H7 (cell line): ENCODE measurements around the gene S100A6. TPM values are rescaled to one million over a fixed set of nuclear protein-coding genes. Genes with fewer than 3 reads are reported as not detected.
"Not testable (repeated sequence)": the region's sequence is repeated elsewhere in the genome, so short reads cannot be mapped to it uniquely, and the experiment has no call there.

Experiments used
- DNase-seq: peaks from one replicate; pipeline ENCODE4 v3.0.0; 2012
- H3K27me3 ChIP-seq: 2 replicates; pipeline ENCODE4 v1.6.0; 2011; ENCODE audit warnings: mild to moderate bottlenecking, low read length; ENCODE audit not compliant: control insufficient read depth, insufficient read depth
- H3K36me3 ChIP-seq: replicated peaks from 2 replicates; pipeline ENCODE4 v1.5.1; 2011; ENCODE audit warnings: low read length; ENCODE audit not compliant: control insufficient read depth, insufficient read depth
- H3K4me3 ChIP-seq: 2 replicates; pipeline ENCODE4 v1.5.1; 2011; ENCODE audit warnings: low read depth, mild to moderate bottlenecking, control low read depth, low read length, moderate library complexity; ENCODE audit not compliant: insufficient read depth
- total RNA-seq: library from RNA; depleted of rRNA; stranded (reverse); fragments of >200 nt; shearing (Covaris generic); gene quantifications from 2 replicates; pipeline ENCODE4 v1.2.3, GENCODE V29; 2014

Gene S100A6
- total RNA-seq, 1 experiment from 2014 or later, result 1.3 TPM

DNA sequence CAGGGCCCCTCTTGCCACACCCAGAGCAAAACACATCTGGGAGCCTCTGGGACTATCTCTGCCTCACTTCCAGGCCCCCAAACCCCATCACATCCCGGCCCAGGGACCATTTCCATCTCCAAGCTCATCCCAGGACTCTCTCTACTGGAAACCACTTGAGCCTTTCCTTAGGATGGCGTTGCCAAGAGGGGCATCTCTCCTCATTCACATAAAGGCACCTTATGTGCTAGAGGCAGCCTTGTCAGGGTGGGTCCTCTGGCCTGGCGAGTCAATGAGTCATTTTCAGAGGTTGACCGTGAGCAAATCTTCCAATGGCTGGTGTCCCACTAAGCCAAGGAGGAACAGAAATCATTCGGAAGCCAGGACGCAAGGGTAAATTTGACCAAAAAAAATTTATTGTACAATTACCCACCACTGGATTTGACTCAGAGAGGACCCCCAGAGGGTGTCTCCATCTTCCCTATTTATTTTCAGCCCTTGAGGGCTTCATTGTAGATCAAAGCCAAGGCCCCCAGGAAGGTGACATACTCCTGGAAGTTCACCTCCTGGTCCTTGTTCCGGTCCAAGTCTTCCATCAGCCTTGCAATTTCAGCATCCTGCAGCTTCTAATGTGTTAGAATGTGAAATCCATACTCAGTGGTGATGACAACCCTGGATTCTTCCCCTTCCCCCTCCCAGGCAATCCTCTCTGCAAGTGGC is 1.4 kb downstream of the S100A6 start:
- no peak for DNase-seq
- peaks cover 3% of the 10 kb centered on the region; the same call in 1 of the 2 replicates for H3K27me3 ChIP-seq
- no peak overlapping the region for H3K4me3 ChIP-seq
- no peaks in the 10 kb centered on the region for H3K36me3 ChIP-seq

DNA sequence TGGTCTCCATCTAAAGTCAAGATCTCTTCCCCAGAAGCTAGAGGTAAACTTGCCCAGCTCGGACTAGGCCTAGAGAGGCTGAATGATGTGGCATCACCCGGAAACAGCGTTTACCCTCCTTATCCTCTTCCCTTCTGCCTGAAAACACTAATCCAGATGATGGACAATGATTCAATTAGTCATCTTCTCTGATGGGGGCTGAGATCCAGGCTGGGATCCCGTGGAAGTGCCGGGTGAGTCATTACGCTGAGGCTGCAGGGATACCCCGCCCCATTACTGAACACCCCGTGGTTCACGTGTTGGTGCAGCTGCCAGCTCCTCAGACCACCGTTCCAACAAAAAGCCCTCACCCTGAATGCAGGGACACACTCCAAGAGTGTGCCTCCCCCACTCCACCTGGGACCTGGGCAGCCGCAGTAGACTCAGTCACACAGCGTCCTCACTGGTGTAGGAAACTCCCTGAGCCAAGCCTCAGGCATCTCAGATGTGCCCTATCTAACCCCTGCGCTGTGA is 2.0 kb downstream of the S100A6 start:
- Histone ChIP-seq H3K36me3 (no peaks in the 10 kb centered on the region), H3K4me3 (no peak overlapping the region), H3K27me3 (peaks cover 3% of the 10 kb centered on the region; the same call in 1 of the 2 replicates)
- DNase-seq, result peak; percentile 31

DNA sequence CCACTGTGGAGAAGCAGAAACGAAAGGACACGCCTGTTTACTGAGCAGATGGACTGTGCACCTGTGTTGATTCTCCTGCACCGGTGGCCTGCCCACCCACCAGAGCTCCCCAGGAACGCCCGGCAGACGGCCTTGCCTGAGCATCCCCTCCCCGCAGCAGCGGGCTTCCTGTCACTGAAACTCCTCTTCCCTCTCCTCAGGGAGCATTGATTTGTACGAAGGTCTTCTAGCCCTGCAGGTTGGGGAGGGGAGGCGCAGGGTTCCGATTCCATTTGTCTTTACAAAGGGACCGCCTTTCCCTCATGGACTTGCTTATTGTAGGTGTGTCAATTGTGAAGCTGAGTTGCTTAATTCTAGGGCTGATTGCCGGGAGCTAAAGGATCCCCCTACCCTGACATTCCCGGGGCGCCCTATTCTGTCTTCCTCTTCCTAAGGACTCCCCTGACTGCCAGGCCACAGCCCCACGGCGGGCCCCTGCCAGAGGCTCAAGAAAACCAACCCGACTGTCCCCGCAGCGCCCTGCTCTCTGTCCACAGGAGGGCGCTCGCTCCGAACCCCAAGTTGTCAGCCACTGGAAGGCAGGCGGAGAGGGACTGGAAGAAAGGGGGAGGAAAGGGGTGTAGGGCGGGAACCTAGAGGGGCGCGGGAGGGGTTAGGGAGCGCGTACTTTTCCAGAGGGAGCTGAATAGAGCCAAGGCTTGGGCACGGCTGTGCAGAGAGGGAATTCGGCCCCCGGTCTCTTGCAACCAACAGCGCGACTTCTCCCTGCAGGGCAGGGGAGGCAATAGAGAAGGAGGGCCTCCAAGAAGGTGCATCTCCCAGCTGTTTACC is 2.8 kb downstream of the S100A6 start:
- H3K36me3 ChIP-seq, result no peaks in the 10 kb centered on the region
- peaks cover 3% of the 10 kb centered on the region; the same call in 1 of the 2 replicates for H3K27me3 ChIP-seq
- H3K4me3 ChIP-seq, result peak overlapping the region; percentile 36
- peak; percentile 95 for DNase-seq

DNA sequence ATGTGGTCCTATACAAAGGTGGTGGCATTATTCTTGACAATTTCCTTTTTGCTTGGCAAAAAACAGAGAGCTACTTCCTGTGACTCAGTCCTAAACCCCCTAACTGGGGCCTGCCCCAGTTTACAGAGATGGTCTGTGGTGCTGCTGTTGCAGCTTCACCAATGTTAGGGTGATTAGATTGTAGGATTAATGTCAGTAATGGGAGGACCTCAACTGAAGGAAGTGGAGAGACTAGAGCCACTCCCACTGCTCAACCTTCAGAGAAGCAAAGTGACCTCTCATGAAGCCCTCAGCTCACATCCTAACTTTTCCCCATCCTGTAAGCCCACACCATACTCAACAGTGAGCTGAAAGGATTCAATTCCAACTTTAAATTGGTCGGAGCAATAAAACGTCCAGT is 3.6 kb downstream of the S100A6 start:
- H3K27me3 ChIP-seq, result peaks cover 3% of the 10 kb centered on the region
- no peak overlapping the region for H3K4me3 ChIP-seq
- no peaks in the 10 kb centered on the region for H3K36me3 ChIP-seq
- peak; percentile 22 for DNase-seq

DNA sequence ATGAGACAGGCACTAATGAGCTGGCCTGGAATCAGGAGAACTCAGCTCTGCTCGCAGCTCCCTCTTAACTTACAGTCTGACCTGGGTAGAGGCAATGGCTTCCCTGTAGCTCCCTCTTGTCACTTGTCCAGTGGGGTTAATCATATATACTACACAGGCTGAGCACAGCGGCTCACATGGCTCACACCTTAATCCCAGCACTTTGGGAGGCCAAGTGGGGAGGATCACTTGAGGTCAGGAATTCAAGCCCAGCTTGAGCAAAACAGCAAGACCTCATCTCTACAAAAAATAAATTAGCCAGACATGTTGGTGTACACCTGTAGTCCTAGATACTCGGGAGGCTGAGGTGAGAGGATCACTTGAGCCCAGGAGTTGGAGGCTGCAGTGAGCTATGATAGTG is 4.2 kb downstream of the S100A6 start:
- Histone ChIP-seq H3K36me3 (no peaks in the 10 kb centered on the region), H3K27me3 (peaks cover 3% of the 10 kb centered on the region), H3K4me3 (no peak overlapping the region)
- DNase-seq, result no peak

DNA sequence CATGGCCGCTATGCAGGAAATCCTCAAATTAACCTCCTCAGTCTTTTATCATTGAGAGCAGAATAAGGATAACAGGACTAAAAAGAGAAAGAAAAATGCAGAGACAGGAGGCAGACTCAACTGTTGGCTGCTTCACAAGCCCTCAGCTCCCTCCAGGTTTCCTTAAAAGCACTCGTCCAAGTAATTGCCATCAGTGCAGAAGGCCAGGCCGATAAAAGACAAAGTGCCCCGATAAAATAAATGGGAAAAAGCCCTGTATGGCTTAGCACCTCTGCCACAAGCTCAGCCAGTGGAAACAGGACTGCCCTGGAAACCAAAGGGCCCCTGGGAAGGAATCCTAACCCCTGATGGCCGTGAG is 8.1 kb downstream of the S100A6 start:
- Histone ChIP-seq H3K27me3 (no peaks in the 10 kb centered on the region; the same call in 1 of the 2 replicates), H3K4me3 (no peak overlapping the region), H3K36me3 (no peaks in the 10 kb centered on the region)
- no peak for DNase-seq

DNA sequence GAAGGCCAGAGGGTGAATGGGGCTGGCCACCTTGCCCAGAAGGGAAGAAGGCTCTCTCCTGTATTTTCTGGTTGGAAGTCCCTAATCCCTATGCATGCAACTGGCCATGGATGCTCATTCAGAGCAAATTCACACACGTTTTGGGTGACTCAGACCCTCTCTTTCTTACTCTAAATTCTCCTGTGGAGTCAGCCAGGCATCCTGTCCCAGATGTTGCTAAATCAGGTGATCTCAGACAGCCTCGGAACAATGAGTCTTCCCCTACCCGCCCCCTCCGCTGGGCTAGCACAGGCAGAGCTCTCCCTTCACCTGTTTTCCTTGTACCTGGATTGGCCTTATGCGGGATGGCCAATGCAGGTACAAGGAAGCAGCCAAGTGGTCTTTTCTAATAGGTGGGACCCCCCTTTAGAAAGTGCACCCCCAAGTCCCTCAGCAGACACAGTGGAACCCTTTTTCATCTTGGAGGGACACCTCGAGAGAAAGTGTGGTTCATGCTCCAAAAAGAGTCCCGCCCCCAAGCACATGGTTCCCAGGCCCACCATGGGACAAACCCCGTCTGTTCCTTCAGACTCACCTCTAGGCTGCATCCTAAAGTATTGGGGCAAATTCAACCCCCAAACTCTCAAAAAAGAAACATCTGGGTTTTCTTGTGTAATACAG is 8.6 kb downstream of the S100A6 start:
- H3K36me3 ChIP-seq, result no peaks in the 10 kb centered on the region
- peak; percentile 63 for DNase-seq
- no peaks in the 10 kb centered on the region; the same call in 1 of the 2 replicates for H3K27me3 ChIP-seq
- no peak overlapping the region for H3K4me3 ChIP-seq

DNA sequence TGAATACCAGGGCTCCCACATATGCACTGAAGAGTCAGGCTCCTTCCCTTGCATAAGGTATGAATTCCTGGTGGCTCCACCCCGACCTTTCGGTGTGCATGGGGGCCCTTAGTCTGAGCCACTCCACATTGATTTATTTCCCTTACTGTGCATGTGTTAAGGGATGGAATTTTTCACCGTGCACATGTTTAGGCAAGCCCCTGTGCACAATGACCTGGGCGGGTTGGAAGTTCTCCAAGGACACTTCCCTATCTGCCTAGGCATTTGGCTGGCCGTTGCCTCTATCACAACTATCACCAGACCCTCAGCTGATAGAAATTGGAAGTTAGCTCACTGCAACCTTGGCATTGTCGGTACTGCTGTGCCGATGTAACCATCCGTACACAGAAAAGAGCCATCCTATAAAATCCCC is 9.7 kb downstream of the S100A6 start:
- Histone ChIP-seq H3K4me3 (no peak overlapping the region), H3K27me3 (no peaks in the 10 kb centered on the region; the same call in 1 of the 2 replicates), H3K36me3 (no peaks in the 10 kb centered on the region)
- DNase-seq, result no peak

DNA sequence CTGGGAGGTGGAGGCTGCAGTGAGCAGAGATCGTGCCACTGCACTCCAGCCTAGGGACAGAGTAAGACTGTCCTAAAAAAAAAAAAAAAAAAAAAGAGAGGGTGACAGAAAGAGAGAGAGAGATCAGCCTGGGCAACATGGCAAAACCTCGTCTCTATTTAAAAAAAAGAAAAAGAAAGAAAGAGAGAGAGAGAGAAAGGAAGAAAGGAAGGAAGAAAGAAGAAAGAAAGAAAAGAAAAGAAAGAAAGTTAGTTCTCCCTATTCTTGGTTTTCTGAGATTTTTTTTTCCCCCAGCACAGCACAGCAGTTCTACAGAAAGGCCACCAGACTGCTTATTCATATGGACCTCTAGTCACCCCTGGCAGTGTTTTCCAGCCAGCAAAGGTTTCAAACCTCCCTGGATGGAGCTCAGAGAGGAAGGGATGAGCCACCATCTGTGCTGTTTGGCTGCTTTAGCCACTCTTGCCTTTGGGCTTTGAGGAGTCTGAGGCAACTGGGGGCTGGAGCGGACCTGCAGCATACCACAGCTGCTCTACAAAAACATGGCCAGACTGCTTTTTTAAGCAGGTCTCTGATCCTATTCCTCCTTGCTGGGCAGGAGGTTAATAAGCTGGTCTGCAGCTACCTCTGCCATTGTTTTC is 10.6 kb downstream of the S100A6 start:
- Histone ChIP-seq H3K36me3 (no peaks in the 10 kb centered on the region), H3K27me3 (no peaks in the 10 kb centered on the region; the same call in 1 of the 2 replicates), H3K4me3 (no peak overlapping the region)
- no peak for DNase-seq

DNA sequence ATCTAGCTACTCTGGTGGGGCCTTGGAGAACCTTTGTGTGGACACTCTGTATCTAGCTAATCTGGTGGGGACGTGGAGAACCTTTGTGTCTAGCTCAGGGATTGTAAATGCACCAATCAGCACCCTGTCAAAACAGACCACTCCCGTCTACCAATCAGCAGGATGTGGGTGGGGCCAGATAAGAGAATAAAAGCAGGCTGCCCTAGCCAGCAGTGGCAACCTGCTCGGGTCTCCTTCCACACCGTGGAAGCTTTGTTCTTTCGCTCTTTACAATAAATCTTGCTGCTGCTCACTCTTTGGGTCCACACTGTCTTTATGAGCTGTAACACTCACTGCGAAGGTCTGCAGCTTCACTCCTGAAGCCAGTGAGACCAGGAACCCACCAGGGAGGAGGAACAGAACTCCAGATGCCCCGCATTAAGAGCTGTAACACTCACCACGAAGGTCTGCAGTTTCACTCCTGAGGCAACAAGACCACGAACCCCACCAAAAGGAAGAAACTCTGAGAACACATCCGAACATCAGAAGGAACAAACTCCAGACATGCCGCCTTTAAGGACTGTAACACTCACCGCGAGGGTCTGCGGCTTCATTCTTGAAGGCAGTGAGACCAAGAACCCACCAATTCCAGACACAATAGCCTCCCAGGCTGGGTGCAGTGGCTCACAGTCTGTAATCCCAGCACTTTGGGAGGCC is 13.3 kb downstream of the S100A6 start:
- H3K27me3 ChIP-seq, H3K4me3 ChIP-seq, H3K36me3 ChIP-seq, DNase-seq: not testable (repeated sequence)

DNA sequence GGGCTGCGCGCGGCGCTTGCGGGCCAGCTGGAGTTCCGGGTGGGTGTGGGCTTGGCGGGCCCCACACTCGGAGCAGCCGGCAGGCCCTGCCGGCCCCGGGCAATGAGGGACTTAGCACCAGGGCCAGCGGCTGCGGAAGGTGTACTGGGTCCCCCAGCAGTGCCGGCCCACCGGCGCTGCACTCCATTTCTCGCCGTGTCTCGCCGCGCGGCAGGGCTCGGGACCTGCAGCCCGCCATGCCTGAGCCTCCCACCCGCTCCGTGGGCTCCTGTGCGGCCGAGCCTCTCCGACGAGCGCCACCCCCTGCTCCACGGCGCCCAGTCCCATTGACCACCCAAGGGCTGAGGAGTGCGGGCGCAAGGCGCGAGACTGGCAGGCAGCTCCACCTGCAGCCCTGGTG is 14.0 kb downstream of the S100A6 start:
- H3K4me3 ChIP-seq, DNase-seq, H3K36me3 ChIP-seq, H3K27me3 ChIP-seq: not testable (repeated sequence)

DNA sequence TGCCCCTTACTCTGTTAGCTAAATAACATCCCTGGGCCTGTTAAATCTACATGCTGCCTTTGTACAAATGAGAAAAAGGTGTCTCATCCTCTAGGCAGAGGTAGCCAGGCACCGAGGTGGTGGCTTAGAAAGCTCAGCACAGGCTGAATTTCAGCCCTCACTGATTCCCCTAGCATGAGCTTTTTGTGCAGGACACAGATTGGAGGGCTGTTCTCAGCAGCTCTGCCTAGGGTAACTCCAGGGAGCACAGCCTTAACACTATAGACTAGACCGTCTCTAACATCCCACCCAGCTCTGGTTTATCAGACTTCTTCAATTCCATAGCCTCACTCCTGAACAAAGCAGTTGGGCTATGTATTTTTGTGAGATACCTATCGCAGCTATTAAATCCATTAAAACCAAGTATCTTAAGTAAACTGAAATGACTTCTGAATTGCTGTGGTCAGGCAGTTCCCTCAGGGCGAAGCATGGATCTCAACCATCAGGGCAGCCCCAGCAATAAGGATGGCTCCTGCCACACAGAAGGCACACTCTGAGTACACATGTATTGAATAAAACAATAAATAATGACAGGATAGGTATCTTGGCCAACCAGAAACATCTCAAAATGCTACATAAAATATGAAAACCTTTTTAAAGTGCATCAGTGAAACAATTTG is 14.8 kb downstream of the S100A6 start:
- Histone ChIP-seq H3K4me3 (no peak overlapping the region), H3K36me3 (no peaks in the 10 kb centered on the region), H3K27me3 (peaks cover 12% of the 10 kb centered on the region)
- peak; percentile 36 for DNase-seq

DNA sequence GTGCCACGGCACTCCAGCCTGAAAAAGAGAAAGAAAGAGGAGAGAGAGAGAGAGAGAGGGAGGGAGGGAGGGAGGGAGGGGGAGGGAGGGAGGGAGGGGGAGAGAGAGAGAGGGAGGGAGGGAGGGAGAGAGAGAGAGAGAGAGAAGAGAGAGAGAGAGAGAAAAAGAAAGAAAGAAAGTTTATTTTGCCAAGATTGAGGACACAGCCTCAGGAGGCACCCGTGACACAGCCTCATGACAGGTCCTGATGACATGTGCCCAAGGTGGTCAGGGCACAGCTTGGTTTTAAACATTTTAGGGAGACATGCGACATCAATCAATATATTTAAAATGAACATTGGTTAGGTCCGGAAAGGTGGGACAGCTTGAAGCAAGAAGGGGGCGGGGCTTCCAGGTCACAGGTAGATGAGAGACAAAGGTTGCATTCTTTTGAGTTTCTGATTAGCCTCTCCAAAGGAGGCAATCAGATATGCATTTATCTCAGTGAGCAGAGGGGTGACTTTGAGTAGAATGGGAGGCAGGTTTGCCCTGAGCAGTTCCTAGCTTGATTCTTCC is 15.6 kb downstream of the S100A6 start:
- H3K36me3 ChIP-seq, H3K4me3 ChIP-seq, DNase-seq: not testable (repeated sequence)
- peaks cover 19% of the 10 kb centered on the region for H3K27me3 ChIP-seq
